ENCODE measurements around the gene ZNF138. TPM values are rescaled to one million over a fixed set of nuclear protein-coding genes. Genes with fewer than 3 reads are reported as not detected.
"Not testable (repeated sequence)": the region's sequence is repeated elsewhere in the genome, so short reads cannot be mapped to it uniquely, and the experiment has no call there.

ZNF138 gene
- total RNA-seq, 1 experiment from 2014 or later = 9.2 TPM

GRCh38 chr7:64768824-64769223 lies 25.4 kb upstream of the ZNF138 start:
- no peak overlapping the region for H3K4me3 ChIP-seq (ENCODE audit: low read depth, low read length, poor library complexity, severe bottlenecking)
- intact Hi-C loops (cut with micrococcal nuclease; ENCODE audit: unreplicated experiment) = no loop called here
- H3K27me3 ChIP-seq (replicated peaks; ENCODE audit: insufficient read depth, low read depth, low read length, poor library complexity) = no peaks in the 10 kb centered on the region
- BruUV-seq (replicated peaks) = no TSS peak
- H3K27ac ChIP-seq (ENCODE audit: low read depth, low read length, poor library complexity, severe bottlenecking) = no peak overlapping the region
- no peak for DNase-seq (ENCODE audit: low spot score)
- no peaks in the 10 kb centered on the region for H3K9me3 ChIP-seq (ENCODE audit: low read depth, low read length, poor library complexity, severe bottlenecking)
- no peaks in the 10 kb centered on the region for H3K4me1 ChIP-seq (ENCODE audit: insufficient read depth, low read length, poor library complexity, severe bottlenecking)
- TF ChIP-seq CTCF (conservative IDR thresholded peaks at IDR 0.05; ENCODE audit: low read depth, low read length) (no peak), EZH2 (IDR thresholded peaks at IDR 0.05; ENCODE audit: borderline replicate concordance, low read depth, low read length, poor library complexity, severe bottlenecking) (no peak)
- ChIA-PET POLR2A (ENCODE audit: low non-redundant PET) (no interaction called here), CTCF (no interaction called here)
- no peaks in the 10 kb centered on the region for H3K36me3 ChIP-seq (ENCODE audit: insufficient read depth, low read length, poor library complexity, severe bottlenecking)

- H3K4me3 ChIP-seq (ENCODE audit: low read depth, low read length, poor library complexity, severe bottlenecking) = no peak overlapping the region
- no peaks in the 10 kb centered on the region for H3K4me1 ChIP-seq (ENCODE audit: insufficient read depth, low read length, poor library complexity, severe bottlenecking)
- BruUV-seq (replicated peaks) = no TSS peak
- H3K36me3 ChIP-seq (ENCODE audit: insufficient read depth, low read length, poor library complexity, severe bottlenecking) = no peaks in the 10 kb centered on the region
- no peak for DNase-seq (ENCODE audit: low spot score)
- no peaks in the 10 kb centered on the region for H3K27me3 ChIP-seq (replicated peaks; ENCODE audit: insufficient read depth, low read depth, low read length, poor library complexity)
- intact Hi-C loops (cut with micrococcal nuclease; ENCODE audit: unreplicated experiment) = no loop called here
- TF ChIP-seq CTCF (conservative IDR thresholded peaks at IDR 0.05; ENCODE audit: low read depth, low read length) (no peak), EZH2 (IDR thresholded peaks at IDR 0.05; ENCODE audit: borderline replicate concordance, low read depth, low read length, poor library complexity, severe bottlenecking) (no peak)
- no peaks in the 10 kb centered on the region for H3K9me3 ChIP-seq (ENCODE audit: low read depth, low read length, poor library complexity, severe bottlenecking)
- ChIA-PET POLR2A (ENCODE audit: low non-redundant PET) (no interaction called here), CTCF (no interaction called here)
- H3K27ac ChIP-seq (ENCODE audit: low read depth, low read length, poor library complexity, severe bottlenecking) = no peak overlapping the region
These were observed 19.9 kb upstream of the ZNF138 start for GRCh38 chr7:64774204-64774842.

GRCh38 chr7:64775289-64775688 lies 18.9 kb upstream of the ZNF138 start:
- ChIA-PET CTCF (no interaction called here), POLR2A (ENCODE audit: low non-redundant PET) (no interaction called here)
- Histone ChIP-seq H3K27ac (ENCODE audit: low read depth, low read length, poor library complexity, severe bottlenecking) (no peak overlapping the region), H3K4me1 (ENCODE audit: insufficient read depth, low read length, poor library complexity, severe bottlenecking) (no peaks in the 10 kb centered on the region), H3K27me3 (replicated peaks; ENCODE audit: insufficient read depth, low read depth, low read length, poor library complexity) (no peaks in the 10 kb centered on the region), H3K36me3 (ENCODE audit: insufficient read depth, low read length, poor library complexity, severe bottlenecking) (no peaks in the 10 kb centered on the region), H3K9me3 (ENCODE audit: low read depth, low read length, poor library complexity, severe bottlenecking) (no peaks in the 10 kb centered on the region), H3K4me3 (ENCODE audit: low read depth, low read length, poor library complexity, severe bottlenecking) (no peak overlapping the region)
- intact Hi-C loops (cut with micrococcal nuclease; ENCODE audit: unreplicated experiment) = no loop called here
- no peak for DNase-seq (ENCODE audit: low spot score)
- TF ChIP-seq EZH2 (IDR thresholded peaks at IDR 0.05; ENCODE audit: borderline replicate concordance, low read depth, low read length, poor library complexity, severe bottlenecking) (no peak), CTCF (conservative IDR thresholded peaks at IDR 0.05; ENCODE audit: low read depth, low read length) (no peak)
- BruUV-seq (replicated peaks) = no TSS peak

GRCh38 chr7:64784842-64785241 lies 9.4 kb upstream of the ZNF138 start:
- CTCF ChIA-PET; POLR2A ChIA-PET (ENCODE audit: low non-redundant PET): not testable (repeated sequence)

More at GRCh38 chr7:64784842-64785241, 9.4 kb upstream of the ZNF138 start:
- not testable (repeated sequence) for H3K4me1 ChIP-seq (ENCODE audit: insufficient read depth, low read length, poor library complexity, severe bottlenecking); H3K27me3 ChIP-seq (replicated peaks; ENCODE audit: insufficient read depth, low read depth, low read length, poor library complexity); BruUV-seq (replicated peaks); H3K9me3 ChIP-seq (ENCODE audit: low read depth, low read length, poor library complexity, severe bottlenecking); H3K27ac ChIP-seq (ENCODE audit: low read depth, low read length, poor library complexity, severe bottlenecking); DNase-seq (ENCODE audit: low spot score); H3K4me3 ChIP-seq (ENCODE audit: low read depth, low read length, poor library complexity, severe bottlenecking); H3K36me3 ChIP-seq (ENCODE audit: insufficient read depth, low read length, poor library complexity, severe bottlenecking)
- intact Hi-C loops (cut with micrococcal nuclease; ENCODE audit: unreplicated experiment) = loop anchor here (5.0 kb wide), 1 partner anchor 32 kb away; no protein-coding TSS in a partner anchor
